Fibroblast of peridontal ligament (primary cell): ENCODE results near the gene PFDN6.
A peak's percentile ranks its signal among the peaks of the same experiment; 100 is the strongest.
"Not testable (repeated sequence)": the region's sequence is repeated elsewhere in the genome, so short reads cannot be mapped to it uniquely, and the experiment has no call there.

Source experiments
- DNase-seq: peaks from one replicate; pipeline ENCODE4 v3.0.0-alpha.2; 2010; ENCODE audit errors: extremely low read depth

The PFDN6 gene

DNA sequence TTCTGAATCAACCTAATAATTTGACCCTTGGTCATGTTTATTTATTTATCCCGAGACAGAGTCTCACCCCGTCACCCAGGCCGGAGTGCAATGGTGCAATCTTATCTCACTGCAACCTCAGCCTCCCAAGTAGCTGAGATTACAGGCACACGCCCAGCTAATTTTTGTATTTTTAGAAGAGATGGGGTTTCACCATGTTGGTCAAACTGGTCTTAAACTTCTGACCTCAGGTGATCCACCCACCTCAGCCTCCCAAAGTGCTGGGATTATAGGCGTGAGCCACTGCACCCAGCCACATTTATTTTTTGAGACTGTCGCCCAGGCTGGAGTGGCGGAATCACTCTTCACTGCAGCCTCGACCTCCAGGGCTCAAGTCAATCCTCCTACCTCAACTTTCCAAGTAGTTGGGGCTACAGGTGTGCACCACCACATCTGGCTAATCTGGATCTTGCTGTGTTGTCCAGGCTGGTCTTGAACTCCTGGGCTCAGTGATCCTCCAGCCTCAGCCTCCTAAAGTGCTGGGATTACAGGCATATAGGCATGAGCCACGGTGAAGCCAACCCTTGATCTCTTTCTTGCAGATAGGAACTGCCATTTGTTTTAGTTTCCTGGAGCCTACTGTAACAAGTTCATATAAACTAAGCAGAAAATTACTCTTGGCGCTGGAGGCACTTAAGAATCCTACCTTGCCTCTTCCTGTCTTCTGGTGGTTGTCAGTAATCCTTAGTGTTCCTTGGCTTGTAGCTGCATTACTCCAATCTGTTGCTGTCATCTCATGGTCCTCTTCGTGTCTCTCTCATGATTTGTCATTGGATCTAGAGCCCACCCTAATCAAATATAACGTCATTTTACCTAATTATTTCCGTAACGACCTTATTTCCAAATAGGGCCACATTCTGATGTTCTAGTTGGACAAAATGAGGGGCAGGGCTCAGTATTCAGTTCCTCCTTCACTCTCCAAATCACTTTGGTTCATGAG is 15.2 kb upstream of the PFDN6 start:
- no peak for DNase-seq

DNA sequence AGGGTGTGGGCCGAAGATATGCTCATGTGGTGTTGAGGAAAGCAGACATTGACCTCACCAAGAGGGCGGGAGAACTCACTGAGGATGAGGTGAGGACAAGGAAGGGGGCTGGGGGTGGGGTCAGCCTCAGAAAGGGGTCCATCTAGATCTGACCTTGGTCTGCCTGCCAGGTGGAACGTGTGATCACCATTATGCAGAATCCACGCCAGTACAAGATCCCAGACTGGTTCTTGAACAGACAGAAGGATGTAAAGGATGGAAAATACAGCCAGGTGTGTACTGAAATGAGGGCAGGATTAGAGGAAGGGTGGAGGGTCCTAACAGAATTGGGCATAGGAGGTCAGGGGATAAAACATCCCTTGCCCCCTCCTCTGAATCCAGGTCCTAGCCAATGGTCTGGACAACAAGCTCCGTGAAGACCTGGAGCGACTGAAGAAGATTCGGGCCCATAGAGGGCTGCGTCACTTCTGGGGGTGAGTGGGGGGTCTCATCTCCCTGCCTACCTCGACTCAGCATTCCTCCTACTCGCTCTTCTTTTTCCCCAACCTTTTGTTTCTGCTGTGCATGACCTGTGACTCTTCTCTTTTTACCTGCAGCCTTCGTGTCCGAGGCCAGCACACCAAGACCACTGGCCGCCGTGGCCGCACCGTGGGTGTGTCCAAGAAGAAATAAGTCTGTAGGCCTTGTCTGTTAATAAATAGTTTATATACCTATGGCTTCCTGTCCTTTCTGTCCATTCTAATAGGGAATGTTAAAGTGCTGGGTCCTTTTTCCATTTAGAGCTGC is 13.4 kb upstream of the PFDN6 start:
- DNase-seq, result not testable (repeated sequence)

DNA sequence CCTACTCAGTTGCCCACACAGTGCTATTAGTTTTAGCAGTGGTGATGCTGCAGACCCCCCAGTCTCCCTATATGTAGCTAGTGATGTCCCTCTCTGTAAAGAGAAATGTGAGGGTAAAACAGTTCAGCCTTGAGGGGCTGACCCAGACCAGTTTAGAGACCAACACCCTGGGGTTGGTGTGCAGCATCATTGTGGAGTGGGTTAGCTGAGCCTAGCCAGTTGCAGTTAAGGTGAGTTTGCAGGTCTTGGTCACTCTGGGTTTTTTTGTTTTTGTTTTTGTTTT is 12.9 kb upstream of the PFDN6 start:
- no peak for DNase-seq

DNA sequence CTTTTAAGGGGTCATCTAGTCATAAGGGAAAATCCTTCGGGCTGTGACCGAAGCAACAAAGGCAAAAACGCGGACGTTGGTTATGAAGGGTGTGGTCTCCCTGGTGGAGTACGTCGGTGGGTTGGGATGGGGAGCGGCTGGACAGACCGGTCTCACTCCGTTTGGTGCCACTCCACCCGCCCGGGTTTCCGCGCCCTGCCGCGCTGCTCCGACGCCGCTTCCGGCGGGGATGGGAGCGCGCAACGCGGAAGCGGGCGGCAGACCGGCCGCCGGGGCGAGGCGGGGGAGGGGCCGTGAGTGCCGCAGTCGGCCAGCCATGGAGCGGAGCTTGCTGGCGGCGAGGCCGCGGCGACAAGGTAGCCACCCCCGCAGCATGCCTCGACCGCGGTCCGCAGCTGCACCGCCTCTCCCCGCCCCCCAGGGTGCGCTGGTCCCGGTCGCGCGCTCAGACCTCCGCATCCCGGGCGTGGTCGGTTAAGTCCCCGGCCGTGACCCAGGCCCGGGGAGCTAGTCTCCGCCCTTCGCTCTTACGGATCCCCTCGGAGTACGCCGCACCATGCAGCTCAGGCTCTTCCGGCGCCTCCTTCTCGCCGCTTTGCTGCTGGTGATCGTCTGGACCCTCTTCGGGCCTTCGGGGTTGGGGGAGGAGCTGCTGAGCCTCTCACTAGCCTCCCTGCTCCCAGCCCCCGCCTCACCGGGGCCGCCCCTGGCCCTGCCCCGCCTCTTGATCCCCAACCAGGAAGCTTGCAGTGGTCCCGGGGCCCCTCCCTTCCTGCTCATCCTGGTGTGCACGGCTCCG is 12.3 kb upstream of the PFDN6 start, which contains the start of gene B3GALT4:
Gene B3GALT4 (plus strand): TSS at position 260 of the 799 bp plus-strand sequence. CDS start 297 bp downstream, at position 557.
- DNase-seq, result peak; percentile 45

DNA sequence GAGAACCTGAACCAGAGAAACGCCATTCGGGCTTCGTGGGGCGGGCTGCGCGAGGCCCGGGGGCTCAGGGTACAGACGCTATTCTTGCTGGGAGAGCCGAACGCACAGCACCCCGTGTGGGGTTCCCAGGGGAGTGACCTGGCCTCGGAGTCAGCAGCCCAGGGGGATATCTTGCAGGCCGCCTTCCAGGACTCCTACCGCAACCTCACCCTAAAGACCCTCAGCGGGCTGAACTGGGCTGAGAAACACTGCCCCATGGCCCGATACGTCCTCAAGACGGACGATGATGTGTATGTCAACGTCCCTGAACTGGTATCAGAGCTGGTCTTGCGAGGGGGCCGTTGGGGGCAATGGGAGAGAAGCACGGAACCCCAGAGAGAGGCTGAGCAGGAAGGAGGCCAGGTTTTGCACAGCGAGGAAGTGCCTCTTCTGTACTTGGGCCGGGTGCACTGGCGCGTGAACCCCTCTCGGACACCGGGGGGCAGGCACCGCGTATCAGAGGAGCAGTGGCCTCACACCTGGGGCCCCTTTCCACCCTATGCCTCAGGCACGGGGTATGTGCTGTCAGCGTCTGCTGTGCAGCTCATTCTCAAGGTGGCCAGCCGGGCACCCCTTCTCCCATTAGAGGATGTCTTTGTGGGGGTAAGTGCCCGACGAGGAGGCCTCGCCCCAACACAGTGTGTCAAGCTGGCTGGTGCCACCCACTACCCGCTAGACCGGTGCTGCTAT is 11.6 kb upstream of the PFDN6 start:
- DNase-seq, result no peak

DNA sequence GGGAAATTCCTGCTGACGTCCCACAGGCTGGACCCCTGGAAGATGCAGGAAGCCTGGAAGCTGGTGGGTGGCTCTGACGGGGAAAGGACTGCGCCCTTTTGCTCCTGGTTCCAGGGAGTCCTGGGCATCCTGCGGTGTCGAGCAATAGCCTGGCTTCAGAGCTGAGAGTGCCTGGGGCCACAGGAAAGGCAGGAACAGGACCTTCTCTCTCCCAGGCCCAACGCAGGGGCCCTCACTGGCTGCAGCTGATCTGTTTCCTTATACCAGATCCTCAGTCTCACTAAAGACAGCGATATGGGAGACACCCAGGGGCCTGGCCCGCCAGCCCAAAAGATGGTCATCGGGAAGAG is 11.0 kb upstream of the PFDN6 start:
- no peak for DNase-seq

DNA sequence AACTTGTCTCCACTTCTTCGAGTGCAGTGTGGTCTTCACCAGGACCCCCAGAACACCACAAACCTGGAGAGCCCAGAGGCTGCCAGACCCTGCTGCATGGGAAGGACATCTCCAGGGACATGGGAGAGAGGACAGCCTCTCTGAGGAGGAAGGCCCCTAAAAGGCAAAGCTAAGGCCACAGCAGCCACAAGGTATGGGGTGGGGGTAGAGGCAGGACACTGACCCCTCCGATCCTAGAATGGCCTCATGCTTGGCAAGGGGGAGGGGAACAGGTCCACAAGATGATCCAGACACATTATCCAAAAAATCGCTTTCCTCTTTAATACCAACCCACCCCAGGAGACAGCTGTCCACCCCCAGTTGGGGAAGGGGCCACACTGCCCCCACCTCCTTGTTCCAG is 10.6 kb upstream of the PFDN6 start:
- DNase-seq, result no peak

DNA sequence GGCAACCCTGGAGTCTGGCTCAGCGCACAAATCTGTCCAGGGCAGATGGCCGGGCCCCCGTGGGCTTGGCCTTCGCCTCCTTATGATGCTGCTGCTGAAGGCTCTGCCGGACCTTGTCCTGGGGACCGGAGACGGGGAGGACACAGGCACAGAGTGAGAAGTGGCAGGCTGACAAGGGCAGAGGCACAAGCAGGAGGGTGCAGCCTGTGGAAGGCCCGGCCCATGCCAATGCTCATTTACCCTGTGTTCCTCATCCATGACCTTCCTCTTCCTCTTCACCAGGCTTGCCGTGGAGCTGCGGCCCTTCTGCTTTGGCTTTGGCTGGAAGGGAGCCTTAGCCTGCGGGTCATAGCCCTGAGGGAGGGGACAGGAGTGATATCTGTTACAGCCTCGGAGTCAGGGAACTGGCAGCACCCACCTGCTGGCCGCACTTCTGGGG is 10.1 kb upstream of the PFDN6 start:
- DNase-seq, result no peak

DNA sequence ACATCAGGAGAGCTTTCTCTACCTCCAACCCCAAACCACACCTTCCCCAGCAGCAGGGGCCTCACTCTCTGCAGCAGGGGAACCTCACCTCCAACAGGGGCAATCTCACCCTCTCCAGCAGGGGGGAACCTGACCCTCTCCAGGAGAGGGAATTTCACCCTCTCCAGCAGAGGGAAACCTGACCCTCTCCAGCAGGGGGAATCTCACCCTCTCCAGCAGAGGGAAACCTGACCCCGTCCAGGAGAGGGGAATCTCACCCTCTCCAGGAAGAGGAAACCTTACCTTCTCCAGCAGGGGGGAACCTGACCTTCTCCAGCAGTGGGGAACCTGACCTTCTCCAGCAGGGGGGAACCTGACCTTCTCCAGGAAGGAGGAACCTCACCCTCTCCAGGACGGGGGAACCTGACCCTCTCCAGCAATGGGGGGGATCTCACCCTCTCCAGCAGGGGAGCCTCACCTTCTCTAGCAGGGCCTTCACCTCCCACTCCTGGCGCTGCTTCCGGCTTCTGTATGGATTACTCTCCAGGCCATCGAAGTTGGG is 9.4 kb upstream of the PFDN6 start:
- peak; percentile 31 for DNase-seq

DNA sequence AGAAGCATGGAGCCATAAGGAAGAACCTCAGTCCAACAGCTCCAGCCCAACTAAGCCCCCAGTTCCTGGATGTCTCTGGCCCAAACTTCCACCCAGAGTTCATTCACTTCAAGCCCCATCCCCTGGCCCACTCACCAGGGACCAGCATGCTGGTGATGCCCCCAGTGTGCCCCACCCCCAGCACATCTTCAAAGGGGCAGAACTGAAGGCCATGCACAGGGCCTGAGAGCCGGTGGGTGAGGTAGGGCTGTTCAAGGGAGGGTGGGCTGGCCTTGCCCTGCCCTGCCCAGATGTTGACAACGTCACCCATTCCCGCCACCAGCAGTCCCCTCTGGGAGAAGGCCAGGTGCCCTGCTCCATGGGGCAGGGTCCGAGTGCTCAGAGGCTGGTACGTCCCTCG is 8.9 kb upstream of the PFDN6 start:
- no peak for DNase-seq

DNA sequence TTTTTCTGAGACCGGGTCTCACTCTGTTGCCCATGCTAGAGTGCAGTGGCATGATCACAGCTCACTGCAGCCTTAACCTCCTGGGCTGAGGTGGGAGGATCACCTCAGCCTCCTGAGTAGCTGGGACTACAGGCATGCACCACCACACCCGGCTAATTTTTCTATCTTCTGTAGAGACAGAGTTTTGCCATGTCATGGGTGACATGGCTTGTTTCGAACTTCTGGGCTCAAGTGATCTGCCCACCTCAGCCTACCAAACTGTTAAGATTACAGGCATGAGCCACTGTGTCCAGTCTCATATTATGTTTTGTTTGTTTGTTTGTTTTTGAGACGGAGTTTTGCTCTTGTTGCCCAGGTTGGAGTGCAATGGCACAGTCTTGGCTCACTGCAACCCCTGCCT is 4.2 kb upstream of the PFDN6 start:
- DNase-seq, result not testable (repeated sequence)

DNA sequence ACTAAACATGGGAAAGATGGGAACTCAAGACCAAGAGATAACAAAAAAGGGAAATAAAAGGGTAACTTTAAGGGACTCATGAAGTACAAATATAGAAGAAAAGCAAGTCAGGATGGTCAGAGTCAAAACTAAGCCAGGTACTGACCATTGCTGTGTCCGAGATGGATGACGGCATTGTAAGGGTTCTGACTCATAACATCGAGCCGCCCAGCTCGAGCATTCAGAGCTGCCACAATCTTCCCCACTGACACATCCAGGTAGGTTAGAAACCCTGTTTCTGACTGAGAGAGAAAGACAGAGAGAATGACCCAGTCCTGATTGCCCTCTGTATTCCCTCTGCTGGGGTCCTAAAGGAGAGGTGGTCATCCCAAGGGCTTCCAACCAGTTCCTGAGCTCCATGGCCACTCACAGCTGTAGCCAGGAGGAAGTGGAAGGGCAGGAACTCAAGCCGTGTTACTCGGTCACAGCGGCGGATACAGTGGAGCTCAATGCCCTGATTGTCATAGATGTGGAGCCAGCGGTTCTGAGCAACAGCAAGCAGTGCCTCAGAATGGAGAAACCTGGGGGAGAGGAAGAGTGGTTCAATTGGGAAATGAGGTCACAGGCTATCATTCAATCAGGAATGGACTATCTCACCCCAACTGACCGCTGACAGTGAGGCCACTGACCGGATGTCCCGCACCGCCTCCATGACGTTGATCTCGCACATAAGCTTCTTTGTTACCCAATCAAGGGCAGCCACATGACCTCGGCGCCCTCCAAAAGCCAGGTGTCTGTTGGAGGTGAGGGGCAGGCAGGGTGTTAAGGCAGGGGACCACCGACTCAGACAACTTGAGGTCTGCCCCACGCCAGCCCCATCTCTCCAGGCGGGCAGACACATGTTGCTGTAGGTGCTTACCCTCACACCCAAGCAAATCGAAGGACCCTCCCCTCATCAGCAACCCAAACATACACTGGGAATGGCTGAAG is 2.2 kb upstream of the PFDN6 start:
- DNase-seq, result no peak

DNA sequence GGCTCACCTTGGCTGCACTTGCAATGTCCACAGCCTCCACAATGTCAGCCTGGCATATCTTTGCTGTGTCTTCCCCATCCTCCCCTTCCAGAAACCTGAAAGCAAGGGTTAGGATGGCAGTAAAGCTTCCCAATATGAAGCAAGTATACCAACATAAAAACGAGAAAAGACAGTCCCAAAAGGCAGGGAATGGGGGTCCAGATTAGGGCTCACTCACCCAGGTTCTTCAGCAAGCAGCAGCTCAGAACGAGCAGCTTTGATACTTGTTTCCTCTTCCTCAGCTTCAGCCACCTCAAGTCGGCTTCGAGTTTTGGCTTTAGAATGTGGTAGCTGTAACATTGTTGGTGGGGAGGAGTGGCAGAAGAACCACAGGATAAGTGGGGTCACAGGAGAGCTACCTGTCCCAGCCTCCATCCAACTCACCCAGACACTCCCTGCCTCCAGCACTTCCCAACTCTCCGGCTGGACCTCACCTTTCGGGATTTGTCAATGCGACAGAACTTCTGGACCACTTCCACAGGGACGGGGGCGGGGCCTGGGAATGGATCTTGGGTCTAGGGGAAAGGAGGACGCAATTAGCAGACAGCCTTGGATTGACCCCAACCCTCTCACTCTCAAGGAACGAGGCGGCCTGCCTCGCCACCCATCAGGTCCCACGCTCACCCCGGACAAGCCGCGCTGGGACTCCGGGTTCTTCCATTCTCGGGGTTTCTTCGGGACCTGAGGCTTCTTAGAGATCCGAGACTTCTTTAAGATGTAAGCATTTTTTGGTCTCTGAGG is 1.1 kb upstream of the PFDN6 start:
- no peak for DNase-seq

DNA sequence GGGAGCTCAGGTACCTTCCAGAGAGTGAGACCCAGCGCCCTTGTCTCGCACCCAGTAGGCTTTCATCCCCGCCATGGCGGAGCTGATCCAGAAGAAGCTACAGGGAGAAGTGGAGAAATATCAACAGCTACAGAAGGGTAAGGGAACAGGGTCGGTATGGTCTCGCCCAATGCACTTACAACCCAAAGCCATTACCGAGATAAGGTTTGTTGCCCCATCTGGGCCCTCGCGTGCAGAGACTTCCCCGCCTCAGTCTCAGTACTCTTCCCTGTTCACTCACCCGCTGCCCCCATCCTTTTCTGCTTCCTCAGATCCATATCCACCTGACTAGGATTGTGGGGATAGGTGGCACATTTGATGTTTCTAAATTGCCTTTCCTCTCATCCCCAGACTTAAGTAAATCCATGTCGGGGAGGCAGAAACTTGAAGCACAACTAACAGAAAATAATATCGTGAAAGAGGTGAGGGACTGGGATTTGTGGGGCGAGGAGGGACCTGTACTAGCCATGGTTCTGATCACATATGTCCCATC is 449 bp downstream of the PFDN6 start:
- DNase-seq, result no peak

DNA sequence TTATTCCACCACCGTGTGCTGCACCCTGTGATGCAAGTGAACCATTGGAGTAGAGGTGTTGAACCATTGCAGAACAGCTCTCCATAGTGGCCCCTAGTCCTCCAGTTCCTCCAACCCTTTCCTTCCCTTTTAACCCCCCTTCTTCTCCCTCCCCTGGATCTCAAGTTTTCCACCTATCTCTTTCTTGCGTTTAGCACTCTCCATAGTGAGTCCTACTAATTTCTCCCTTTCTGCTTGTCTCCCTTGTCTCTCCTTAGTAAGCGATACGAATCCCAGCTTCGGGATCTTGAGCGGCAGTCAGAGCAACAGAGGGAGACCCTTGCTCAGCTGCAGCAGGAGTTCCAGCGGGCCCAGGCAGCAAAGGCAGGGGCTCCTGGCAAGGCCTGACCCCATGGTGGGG is 1.1 kb downstream of the PFDN6 start:
- DNase-seq, result no peak

DNA sequence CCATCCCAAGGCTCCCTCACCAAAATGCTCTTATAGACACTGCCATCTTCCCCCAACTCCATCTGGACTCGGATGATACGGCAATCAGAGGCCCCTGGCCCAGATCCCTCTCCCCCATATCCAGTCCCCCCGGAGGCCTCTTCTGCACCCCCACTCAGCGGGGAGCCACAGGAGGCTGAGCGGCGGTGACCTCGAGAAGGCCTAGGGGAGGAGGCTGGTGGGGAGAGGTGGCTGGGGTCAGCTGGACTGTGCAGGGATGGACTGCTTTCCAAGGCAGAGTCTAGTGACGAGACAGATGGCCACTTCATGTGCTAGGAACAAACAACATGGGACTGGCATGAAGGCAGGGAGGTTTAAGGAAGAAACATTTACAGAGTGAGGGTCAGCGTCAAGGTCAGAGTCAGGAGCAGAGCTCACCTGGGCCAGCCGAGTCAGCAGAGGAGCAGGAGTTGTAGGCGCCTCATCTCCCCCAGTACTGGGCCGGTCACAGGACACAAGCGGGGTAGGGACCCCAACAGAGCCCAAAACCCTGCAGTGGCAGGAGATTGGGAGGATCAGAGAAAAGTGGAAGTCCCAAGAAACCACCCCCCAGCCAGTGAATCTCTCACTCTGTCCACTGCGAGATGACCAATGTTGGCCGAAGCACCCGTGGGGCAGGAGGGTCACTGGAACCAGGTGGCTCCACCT is 3.7 kb downstream of the PFDN6 start:
- DNase-seq, result no peak

DNA sequence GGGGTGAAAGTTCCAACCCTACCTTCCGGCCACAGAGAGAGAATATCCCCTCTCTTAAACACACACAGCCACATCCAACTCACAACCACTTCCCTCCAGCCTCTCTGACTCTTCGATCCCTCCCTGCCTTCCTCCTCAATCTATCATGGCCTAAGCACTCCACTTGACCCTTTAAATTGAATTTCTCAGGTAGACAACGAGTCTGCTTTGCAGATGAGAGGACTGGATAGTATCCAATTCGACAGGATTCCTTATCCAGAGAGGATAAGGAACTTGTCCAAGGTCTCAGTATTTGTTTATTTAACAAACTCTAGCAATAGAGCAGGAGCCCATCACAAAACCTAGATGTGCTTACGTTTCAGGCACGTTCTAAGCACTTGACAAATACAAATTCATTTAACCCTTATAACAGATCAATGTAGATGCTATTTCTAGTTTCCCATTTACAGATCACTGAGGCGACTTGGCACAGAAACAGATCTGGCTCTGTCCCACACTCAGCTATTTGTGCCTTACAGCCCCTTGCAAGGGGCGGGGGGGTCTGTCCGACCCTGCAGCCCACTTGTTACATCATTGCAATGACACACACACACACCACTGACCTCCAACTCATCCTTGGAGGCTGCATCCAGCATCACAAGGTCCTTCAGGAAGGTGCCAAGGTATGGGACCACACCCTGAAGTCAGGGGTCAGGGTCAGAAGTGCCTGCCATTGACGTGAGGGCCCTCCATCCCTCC is 4.9 kb downstream of the PFDN6 start:
- DNase-seq, result no peak
